ENCODE data around the gene CLDN18.

CLDN18 gene

DNA sequence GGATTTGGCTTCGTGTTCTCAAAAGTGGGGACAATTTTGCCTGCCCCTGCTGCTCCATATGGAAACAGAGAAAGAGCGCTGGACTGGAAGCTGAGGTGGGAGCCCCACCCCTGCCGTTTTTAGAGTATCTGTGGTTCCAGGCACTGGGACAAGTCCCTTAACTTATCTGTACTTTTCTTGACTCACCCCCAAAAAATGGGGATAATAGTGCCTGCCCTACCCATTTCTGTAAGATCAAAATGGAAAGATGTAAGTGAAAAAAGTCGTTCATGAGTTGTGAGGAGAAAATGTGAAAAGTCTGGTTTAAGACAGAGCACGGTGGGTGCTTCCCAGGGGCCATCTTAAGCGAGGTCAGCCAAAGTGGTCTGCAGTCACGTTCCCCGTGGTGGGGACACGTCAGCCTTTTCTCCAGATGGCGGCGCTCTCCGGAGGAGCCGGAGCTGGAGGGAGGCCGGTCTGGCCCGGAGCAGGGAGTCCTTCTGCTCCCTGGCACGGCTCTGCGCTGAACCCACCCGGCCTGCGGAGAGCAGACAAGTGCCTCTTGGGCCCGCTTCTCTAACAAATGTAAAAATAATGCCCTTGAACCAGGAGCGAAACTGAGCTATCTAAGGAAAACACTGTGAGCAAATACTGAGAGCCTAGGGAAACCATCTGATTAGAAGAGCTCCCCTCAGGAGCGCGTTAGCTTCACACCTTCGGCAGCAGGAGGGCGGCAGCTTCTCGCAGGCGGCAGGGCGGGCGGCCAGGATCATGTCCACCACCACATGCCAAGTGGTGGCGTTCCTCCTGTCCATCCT, at the start of gene CLDN18:
Gene CLDN18, plus strand, starts transcription at position 690 of the 797 bp plus-strand sequence. Its CDS starts 61 bp downstream, at position 751.
- DNase-seq: no peak

DNA sequence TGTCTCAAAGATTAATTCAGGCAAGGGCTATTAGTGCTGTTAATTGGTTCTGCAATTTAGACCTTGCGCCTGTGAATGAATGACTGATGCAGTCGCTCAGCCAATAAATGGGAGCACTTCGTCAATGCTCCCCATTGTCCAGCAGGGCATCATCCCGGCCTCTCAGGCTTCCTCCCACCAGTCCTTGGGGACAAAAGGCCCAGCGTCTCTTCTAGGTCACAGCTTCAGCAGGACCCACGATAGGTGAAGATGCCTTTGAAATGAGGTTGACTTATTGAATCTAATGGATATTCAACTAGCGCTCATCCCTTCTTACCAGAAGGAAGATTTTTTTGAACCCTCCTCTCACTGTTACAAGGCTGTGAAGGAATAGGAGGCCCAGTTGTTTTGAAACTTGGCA, 47.7 kb upstream of the CLDN18 start:
- no peak for DNase-seq

DNA sequence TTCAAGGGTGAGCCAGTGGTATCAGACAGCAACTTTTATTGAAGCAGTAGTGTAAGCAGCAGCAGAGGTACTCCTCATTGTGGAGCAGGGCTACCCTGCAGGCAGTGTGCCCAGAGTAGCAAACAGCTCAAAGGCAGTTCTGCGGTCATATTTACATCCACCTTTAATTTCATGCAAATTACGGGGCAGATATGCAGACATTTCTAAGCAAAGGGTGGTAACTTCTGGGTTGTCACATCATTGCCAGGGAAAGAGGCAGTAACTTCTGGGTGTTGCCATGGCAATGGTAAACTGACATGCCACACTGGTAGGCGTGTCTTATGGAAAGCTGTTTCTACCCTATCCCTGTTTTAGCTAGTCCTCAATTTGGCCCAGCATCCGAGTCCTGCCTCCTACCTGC, 46.5 kb upstream of the CLDN18 start:
- no peak for DNase-seq

DNA sequence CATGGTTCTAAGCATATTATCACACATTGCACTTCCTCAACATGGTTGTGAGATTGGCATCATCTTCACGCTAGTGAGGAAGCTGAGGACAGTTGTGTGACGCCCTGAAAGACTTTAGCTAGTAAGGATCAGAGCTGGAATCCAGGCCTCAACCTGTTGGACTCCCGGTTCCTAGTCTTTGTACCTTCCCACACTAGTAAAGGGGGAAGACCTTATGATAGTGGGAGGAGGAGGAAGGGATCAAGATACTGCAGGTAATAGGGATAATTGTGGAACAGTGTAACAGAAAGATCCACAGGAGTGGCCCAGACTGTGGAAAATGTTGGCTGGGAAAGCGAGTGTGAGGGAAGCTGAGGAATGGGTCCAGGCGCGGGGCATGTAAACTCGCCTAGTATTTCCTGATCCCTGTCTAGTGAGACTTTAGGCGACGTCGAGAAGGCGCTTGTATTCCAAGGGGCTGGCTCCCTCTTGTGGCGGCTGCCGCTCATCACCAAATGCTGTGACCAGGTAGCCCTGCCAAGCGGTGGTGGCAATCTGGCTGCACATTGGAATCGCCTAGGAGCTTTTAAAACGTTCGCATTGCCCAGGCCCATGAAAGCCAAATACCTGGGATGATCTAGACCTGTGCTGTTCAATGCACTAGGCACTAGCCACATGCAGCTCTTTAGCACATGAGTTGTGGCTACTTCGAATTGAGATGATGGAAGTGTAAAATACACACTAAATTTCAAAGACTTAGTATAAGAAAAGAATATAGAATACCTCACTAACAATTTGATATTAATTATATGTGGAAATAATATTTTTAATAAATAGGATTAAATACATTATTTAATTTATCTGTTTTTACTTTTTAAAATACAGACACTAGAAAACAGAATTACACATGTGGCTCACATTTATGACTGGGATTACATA, 38.8 kb upstream of the CLDN18 start:
- peak; percentile 3 for DNase-seq

DNA sequence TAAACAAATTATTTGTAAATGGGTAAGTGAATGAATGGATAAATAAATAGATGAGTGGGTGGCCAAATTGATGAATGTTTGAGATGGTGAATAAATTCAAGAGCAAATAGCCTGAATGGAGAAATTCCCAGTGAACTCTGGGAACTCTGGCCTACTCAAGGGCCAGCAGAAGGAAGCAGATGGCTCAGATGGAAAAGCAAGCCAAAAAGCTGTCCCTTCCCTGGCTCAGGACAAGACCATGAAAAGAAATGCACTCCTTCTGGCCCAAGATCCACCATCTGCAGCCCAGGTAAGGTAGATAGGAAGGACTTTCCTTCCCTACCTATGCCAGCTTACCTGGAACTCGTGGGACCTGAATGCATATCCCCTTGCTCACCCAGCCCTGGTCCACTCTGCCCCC, 37.6 kb upstream of the CLDN18 start:
- DNase-seq: no peak

DNA sequence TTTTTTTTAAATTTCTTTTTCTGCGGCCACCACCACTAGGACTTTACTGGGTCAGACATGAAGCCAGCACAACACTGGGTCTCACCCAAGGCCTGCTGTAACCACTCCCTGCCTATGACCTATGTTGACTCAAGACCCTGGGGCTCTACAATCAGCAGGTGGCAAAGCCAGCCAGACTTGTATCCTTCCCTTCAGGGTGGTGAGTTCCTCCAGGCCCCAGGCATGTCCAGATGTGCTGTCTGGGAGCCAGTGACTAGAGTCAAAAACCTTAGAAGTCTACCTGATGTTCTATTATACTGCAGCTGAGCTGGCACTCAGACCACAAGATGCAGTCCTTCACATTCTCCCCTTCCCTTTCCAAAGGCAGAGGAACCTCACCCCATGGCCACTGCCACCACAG, 31.6 kb upstream of the CLDN18 start:
- no peak for DNase-seq

DNA sequence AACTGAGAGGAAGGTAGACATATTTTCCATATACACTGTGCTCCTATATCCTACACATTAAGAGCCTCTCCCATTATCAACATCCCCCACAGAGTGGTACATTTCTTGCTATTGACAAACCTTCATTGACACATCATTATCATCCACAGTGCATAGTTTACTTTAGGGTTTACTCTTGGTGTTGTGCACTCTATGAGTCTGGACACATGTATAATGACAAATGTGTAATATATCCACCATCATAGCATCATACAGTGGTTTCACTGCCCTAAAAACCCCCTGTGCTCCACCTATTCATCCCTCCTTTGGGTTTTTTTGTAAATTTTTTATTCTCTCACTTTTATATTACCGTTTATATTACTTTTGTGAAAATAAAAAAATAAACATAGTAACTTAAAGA, 22.2 kb upstream of the CLDN18 start:
- DNase-seq: no peak

DNA sequence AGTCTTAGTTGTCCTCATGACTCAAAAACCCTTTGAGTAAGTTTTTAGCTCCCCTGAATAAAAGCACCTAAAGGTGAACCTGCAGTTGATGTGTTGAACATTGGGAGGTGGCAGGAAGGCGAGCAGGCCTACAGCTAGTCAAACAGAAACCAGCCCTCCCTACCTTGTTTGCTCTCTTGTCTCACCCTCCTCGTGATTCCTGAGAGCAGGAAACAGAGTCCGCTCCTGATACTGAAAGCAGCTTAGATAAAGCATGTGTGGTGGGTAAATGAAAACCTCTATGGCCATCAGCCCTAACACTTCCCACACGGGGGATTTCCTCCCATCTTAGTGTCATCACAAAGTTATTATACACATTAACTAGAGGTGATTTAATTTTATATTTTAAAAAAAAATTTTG, 21.8 kb upstream of the CLDN18 start:
- no peak for DNase-seq

DNA sequence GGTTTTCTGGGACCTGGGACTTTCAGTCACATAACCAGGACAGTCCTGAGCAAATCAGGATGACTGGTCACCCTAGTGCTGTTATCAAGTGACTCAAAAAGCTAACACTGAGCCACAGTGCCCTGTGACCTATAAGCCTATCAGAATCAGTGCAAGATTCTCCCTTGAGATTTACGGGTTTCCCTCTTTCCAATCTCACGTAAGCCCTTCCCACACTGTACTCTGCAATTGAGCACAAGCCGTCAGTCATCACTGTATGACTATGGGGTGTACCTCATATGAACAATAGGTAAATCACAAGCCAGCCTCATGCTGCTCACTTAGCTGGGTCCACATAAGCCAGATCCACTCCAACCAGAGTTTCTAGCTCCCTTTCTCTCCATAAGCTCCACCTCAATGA, 21.0 kb upstream of the CLDN18 start:
- DNase-seq: no peak

DNA sequence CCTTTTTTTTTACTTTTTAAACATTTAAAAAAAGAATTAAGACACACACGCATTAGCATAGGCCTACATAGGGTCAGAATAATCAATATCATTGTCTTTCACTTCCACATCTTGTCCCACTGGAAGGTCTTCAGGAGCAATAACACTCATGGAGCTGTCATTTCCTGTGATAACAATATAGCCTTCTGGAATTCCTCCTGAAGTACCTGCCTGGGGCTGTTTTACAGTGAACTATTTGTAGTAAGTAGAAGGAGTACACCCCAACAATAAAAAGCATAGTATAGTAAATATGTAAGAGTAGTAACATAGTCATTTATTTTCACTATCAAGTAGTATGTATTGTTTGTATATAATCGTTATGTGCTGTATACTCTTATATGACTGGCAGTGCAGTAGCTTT, 19.5 kb upstream of the CLDN18 start:
- DNase-seq: no peak

DNA sequence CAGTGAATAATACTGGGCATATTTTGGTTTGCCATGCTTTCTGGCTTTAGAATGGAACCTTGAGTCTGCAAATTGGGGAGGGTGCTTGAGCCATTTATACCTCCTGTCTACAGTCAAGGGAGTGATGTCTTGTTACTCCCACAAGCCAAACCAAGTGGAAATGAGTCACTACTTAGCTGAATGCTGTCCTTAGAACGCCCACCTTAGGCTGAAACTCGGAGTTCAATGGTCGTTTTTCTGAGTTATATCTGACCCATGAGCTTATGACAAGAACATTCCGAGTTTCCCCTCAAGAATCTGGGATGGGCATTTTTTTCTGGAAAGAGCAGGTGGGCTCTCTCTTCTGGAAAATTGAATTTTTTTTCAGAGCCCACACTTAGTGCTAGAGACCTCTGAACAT, 17.4 kb upstream of the CLDN18 start:
- DNase-seq: no peak

DNA sequence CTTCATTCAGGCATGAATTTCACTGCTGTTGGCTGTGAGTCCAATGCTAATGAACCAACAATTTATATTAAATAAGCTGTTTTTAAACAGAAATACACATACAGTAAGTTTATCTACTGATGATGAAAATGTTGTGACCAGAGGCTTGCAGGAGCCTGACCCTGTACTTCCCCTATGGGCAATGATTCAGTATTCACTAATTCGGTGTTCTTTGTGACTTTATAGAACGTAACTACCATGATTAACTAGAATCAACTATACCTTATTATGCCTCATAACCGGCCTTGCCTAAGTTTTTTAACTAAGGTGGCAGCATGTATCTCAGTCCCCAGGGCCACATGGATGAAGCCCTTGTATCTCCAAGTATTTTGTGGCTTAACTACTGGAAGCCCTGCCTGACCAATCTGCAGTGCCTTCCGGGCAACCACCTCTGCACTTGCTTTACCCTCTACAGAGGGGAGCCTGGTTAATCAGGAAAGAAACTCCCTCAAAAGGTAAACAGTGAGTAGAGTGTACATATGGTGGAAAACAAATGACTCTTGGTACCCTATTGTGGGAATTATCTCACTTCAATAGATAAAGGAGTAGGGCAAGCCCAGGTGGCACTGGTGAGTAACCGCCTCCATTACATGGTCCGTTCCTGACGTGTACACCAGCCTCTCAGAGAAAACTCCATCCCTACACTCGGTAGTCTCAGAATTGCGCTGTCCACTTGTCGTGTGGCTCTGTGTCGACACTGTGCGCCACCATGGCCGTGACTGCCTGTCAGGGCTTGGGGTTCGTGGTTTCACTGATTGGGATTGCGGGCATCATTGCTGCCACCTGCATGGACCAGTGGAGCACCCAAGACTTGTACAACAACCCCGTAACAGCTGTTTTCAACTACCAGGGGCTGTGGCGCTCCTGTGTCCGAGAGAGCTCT, 11.6 kb upstream of the CLDN18 start:
- no peak for DNase-seq

DNA sequence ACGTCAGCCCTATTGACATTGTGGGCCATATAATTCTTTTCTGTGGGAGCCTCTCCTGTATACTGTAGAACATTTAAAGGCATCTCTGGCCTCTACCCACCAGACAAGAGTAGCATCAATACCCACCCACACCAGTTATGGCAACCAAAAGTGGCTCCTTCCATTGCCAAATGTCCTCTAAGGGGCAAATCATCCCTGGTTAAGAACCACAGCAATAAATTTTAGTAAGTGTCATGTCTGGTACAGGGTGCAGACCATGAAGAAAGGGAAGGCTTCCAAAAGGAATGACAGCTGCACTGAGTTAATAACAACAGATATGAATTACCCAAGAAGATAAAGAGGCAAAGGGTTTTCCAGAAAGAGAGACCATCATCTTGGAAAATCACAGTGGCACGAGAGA, 6.9 kb upstream of the CLDN18 start:
- DNase-seq: no peak

DNA sequence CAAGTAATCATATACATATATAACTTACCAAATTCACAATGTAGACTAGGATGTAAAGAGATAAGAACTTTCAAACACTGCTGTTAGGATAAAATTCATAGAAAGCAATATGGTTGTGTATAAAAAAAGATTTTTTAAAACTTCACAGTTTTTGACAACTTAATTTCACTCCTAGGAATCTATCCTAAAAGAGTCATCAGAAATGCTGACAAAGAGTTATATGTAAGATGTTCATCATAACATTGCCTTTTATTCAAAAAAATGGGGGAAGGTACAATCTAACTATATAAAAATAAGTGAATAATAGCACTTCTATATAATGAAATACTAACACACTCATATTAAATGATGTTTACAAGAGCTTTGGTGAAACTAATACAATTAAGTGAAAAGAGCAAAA, 4.3 kb upstream of the CLDN18 start:
- no peak for DNase-seq

DNA sequence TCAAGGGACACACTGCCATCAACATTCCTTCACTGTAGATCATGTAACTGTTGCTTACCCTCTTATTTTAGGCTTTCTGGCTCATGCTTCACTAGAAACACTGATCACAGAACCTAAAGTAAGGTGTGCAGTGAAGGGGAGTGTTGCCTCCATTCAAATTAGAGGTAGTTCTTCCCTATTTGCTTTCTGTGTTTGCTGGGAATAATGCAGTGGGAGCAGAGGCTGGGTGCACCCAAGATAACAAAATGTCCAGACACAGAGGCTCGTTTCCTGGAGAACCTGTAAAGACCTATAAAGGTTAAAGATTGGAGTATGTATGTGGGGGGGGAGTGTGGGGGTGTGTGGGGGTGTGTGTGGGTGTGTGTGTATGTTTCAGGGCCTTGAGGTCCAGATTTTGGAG, 2.1 kb upstream of the CLDN18 start:
- DNase-seq: no peak

DNA sequence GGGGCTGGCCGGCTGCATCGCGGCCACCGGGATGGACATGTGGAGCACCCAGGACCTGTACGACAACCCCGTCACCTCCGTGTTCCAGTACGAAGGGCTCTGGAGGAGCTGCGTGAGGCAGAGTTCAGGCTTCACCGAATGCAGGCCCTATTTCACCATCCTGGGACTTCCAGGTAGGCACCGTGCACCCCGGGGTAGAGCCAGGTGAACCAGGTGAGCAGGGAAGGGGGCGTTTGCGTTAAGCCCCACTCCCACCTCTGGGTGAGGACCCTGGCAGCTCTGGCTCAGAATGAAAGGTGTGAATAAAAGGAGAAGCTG, 267 bp downstream of the CLDN18 start:
- DNase-seq: no peak

DNA sequence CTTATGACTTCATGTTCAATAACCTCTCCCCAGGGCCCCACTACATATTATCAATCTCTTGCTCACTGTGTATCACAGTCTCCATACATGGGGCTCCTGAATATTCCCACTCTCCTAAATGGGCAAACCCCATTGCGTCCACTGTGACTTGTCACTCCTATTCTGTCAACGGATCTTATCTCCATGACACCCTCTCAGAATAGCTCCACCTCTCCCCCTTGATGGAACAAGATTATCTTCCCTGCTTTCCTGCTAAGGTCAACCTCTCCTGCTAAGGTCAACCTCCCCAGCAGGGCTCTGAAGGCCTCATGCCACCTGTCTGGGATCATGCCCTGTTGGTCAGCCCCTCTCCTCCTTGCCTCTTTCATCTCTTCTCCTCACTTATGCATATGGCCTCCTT, 1.8 kb downstream of the CLDN18 start:
- DNase-seq: no peak

DNA sequence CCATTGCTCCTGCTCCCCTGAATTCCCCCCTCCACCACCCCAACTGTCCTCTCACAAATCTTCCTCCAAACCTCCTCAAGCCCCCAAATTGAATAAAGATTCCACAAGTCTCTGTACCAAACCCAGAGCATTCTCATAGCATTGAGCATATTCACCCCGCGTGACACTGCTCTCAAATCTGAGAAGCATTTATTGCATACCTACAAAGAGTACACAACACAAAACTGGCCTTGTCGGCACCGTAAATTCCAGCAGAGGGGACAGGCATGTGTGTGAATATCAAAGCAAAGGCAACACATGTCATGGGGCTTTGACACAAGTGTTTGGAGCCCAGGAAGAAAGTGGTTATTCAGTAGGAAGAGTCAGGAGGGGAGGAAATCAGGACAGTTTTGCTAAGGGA, 2.6 kb downstream of the CLDN18 start:
- DNase-seq: no peak

DNA sequence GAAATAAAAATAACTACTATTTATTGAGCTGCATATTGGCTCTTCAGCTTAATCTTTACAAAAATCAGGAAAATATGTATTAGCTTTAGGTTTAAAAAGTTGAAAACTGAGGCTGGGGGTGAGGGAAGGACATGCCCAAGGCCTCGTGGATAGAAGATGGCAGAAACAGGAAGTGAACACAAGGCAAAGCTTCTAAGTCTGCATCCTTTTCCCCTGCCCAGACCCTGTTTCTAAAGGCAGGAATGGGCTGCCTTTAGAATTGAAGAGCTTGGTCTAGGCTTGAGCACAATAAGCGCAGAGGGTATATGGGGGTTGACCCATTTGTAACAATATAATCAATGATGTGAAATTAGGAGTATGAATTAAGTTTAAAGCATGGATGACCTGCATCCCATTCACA, 6.1 kb downstream of the CLDN18 start:
- DNase-seq: no peak

DNA sequence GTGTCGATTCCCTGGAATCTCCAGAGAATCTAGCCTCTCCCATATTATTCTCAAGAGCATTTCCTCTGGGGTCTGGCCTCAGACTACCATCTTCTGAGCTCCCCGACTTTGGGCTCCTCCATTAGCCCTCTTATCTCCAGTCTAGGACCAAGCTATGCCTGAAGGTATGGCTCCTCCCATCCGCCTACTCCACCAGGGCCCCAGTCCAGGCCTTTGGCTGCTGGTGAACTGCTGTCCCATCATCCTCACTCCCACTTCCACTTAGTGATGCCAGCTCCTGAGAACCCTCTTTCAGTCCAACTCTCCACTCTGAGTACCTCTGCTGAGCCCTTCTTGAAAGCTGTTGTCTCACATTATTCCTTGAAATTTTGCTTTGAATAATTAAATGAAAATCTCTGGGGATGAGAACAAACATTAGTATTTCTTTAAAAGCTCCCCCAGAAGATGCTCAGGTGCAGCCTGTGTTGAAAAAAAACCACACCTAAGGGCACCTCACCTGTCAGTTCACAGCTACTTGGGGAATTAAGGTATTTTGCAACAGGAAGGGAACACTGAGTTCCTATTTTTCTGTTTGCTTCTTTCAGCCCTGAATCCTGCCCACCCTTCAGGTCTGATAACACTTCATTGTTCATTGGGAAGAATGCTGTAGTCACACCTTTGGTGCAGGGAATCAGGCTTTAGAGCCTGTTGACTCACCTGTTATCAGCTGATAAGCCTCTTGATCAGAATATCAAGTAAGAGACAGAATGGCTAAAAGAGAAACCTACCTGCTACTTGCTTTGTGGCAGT, 9.5 kb downstream of the CLDN18 start:
- no peak for DNase-seq

DNA sequence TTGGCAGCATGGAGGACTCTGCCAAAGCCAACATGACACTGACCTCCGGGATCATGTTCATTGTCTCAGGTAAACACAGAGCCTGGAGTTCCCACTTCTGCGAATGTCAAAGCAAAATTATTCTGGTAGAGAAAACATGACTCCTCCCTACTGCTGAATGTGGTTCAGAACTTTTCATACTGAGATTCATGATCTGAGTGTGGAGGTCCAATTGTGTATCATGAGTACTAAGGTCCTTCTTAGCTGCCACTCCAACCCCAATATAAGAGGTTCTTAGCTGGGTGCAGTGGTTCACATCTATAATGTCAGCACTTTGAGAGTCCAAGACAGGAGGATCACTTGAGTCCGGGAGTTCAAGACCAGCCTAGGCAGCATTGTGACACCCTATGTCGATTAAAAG, 13.8 kb downstream of the CLDN18 start:
- no peak for DNase-seq

DNA sequence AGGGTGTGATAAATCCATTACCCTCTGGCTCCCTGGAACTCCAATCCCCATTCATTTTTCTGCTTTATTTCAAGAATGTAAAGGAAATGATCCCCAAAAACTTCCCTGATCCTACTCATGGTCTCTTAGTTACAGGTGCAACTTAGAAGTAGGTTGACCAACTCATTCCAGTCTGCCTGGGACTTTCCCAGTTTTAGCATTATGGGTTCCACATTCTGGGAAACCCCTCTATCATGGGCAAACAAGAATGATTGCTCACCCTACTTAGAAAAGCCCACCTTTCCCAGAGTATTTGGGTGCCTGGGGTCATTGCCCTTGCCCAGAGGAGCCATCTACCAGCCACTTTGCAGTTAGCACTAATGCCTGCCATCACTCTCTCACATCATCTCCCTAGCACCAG, 15.6 kb downstream of the CLDN18 start:
- no peak for DNase-seq

DNA sequence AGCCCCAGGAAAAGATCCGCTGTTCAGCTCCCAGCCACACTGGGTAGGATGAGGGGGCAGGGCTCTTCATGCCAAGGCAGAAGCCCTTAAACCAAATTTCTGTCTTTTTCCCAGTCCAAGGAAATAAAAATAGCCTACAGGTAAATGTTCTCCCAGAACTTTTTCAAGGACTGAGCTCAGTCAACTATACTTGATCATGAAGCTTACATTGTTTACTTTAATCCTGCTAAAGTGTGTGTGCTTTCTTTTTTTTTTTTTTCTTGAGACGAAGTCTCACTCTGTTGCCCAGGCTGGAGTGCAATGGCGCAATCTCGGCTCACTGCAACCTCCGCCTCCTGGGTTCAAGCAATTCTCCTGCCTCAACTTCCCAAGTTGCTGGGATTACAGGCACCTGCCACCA, 17.9 kb downstream of the CLDN18 start:
- DNase-seq: no peak
